Mesendoderm (in vitro differentiated cells): ENCODE data around the gene PLEKHM1.
A peak's percentile ranks its signal among the peaks of the same experiment; 100 is the strongest.

ENCODE experiments used
- DNase-seq: peaks from one replicate; pipeline ENCODE4 v3.0.0; 2013
- H2AK5ac ChIP-seq: 2 replicates; pipeline ENCODE4 v1.6.1; 2013; ENCODE audit warnings: low read length, inconsistent platforms
- H2BK120ac ChIP-seq: 2 replicates; pipeline ENCODE4 v1.6.1; 2013; ENCODE audit warnings: low read depth, mild to moderate bottlenecking, low read length, moderate library complexity, mixed read lengths
- H2BK15ac ChIP-seq: replicated peaks from 2 replicates; pipeline ENCODE4 v1.6.1; 2013; ENCODE audit warnings: low read depth, mild to moderate bottlenecking, moderate library complexity
- H2BK5ac ChIP-seq: 2 replicates; pipeline ENCODE4 v1.6.1; 2013; ENCODE audit warnings: low read length, inconsistent platforms
- H3K18ac ChIP-seq: 2 replicates; pipeline ENCODE4 v1.6.1; 2013; ENCODE audit warnings: mild to moderate bottlenecking, low read length, mixed read lengths
- H3K23ac ChIP-seq: one replicate; pipeline ENCODE4 v1.6.1; 2013; ENCODE audit warnings: low read length
- H3K27ac ChIP-seq: 2 replicates; pipeline ENCODE4 v1.5.1; 2013; ENCODE audit warnings: low read depth, mild to moderate bottlenecking, inconsistent platforms, low read length, moderate library complexity
- H3K27me3 ChIP-seq: 2 replicates; pipeline ENCODE4 v1.6.1; 2013; ENCODE audit warnings: low read length, control low read depth, mild to moderate bottlenecking, inconsistent platforms; ENCODE audit not compliant: insufficient read depth, poor library complexity
- H3K36me3 ChIP-seq: 2 replicates; pipeline ENCODE4 v1.6.1; 2013; ENCODE audit warnings: low read length, inconsistent platforms; ENCODE audit not compliant: control insufficient read depth, insufficient read depth
- H3K4ac ChIP-seq: one replicate; pipeline ENCODE4 v1.6.1; 2013; ENCODE audit warnings: low read depth, mild to moderate bottlenecking, low read length, moderate library complexity
- H3K4me1 ChIP-seq: 2 replicates; pipeline ENCODE4 v1.6.1; 2013; ENCODE audit warnings: low read depth, low read length, inconsistent platforms; ENCODE audit not compliant: control insufficient read depth
- H3K4me2 ChIP-seq: 2 replicates; pipeline ENCODE4 v1.6.1; 2013; ENCODE audit warnings: low read length
- H3K4me3 ChIP-seq: 2 replicates; pipeline ENCODE4 v1.5.1; 2013; ENCODE audit warnings: mild to moderate bottlenecking, low read length
- H3K56ac ChIP-seq: one replicate; pipeline ENCODE4 v1.6.1; 2013; ENCODE audit warnings: low read length
- H3K79me1 ChIP-seq: 2 replicates; pipeline ENCODE4 v1.6.1; 2013; ENCODE audit warnings: low read length, inconsistent platforms
- H3K79me2 ChIP-seq: 2 replicates; pipeline ENCODE4 v1.6.1; 2013; ENCODE audit warnings: mild to moderate bottlenecking, low read length; ENCODE audit not compliant: control insufficient read depth, insufficient read depth
- H3K9ac ChIP-seq: 2 replicates; pipeline ENCODE4 v1.6.1; 2013; ENCODE audit warnings: low read length, inconsistent platforms
- H4K5ac ChIP-seq: one replicate; pipeline ENCODE4 v1.6.1; 2013; ENCODE audit warnings: low read length
- H4K8ac ChIP-seq: one replicate; pipeline ENCODE4 v1.6.1; 2013; ENCODE audit warnings: low read depth, mild to moderate bottlenecking, control low read depth, low read length, moderate library complexity
- WGBS: extraction: QIAGEN DNeasy Blood & Tissue Kit; methylation state at CpG from one replicate; pipeline ENCODE4 v1.1.7; 2013; ENCODE audit warnings: low lambda C conversion rate, missing lambda C conversion rate; ENCODE audit not compliant: insufficient coverage; ENCODE audit errors: extremely low coverage; 5-methylcytosine and 5-hydroxymethylcytosine counted together

PLEKHM1 gene

GRCh38 chr17:45405250-45406086 is 85.1 kb downstream of the PLEKHM1 start:
- H4K8ac ChIP-seq: no peak overlapping the region
- H3K18ac ChIP-seq: no peak overlapping the region
- H3K56ac ChIP-seq: peak overlapping the region; percentile 94
- H3K4me1 ChIP-seq: peaks cover 2% of the 10 kb centered on the region
- no peak overlapping the region for H3K23ac ChIP-seq
- H3K4ac ChIP-seq: no peak overlapping the region
- H3K9ac ChIP-seq: peak overlapping the region; percentile 80
- WGBS: no CpG with 5 or more reads among the region's 48 CpGs
- peak; percentile 99 for DNase-seq
- no peak overlapping the region for H4K5ac ChIP-seq
- no peak overlapping the region for H2BK5ac ChIP-seq
- no peak overlapping the region for H2BK120ac ChIP-seq
- no peak overlapping the region for H2AK5ac ChIP-seq
- H3K79me1 ChIP-seq: no peaks in the 10 kb centered on the region
- H3K27me3 ChIP-seq: no peaks in the 10 kb centered on the region
- no peaks in the 10 kb centered on the region for H3K79me2 ChIP-seq
- H2BK15ac ChIP-seq: no peak overlapping the region
- H3K4me3 ChIP-seq: peak overlapping the region; percentile 40
- H3K4me2 ChIP-seq: peak overlapping the region; percentile 92
- no peaks in the 10 kb centered on the region for H3K36me3 ChIP-seq
- no peak overlapping the region for H3K27ac ChIP-seq

DNA sequence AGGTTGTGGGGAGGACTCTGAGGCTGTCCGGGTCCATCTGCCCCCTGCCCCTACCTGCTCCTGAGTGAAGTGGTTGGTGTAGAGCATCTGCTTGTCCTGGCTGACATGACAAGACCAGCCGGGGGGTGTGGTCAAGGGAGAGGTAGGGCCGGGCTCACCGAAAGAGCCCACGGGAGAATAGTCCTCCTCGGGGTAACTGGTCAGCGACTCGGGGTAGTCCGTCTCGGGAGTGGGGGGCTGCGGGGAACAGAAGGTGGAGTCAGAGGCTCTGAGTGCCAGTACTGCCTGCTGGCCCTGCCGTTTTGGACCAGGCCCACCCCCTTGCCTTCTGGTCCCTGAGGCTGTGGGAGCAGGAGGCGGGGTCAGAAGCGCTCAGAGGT is 85.7 kb downstream of the PLEKHM1 start:
- H2BK5ac ChIP-seq: no peak overlapping the region
- no peak overlapping the region for H2BK120ac ChIP-seq
- peaks cover 2% of the 10 kb centered on the region for H3K4me1 ChIP-seq
- peak overlapping the region; percentile 50 for H3K56ac ChIP-seq
- peak overlapping the region; percentile 11 for H3K4me2 ChIP-seq
- no peak overlapping the region for H3K4ac ChIP-seq
- H4K5ac ChIP-seq: no peak overlapping the region
- no CpG with 5 or more reads among the region's 14 CpGs for WGBS
- no peaks in the 10 kb centered on the region for H3K79me2 ChIP-seq
- DNase-seq: no peak
- no peak overlapping the region for H4K8ac ChIP-seq
- no peak overlapping the region for H3K23ac ChIP-seq
- no peak overlapping the region for H3K4me3 ChIP-seq
- no peak overlapping the region for H3K27ac ChIP-seq
- H3K18ac ChIP-seq: no peak overlapping the region
- no peak overlapping the region for H2AK5ac ChIP-seq
- H3K79me1 ChIP-seq: no peaks in the 10 kb centered on the region
- no peak overlapping the region for H2BK15ac ChIP-seq
- H3K27me3 ChIP-seq: no peaks in the 10 kb centered on the region
- H3K36me3 ChIP-seq: no peaks in the 10 kb centered on the region
- peak overlapping the region; percentile 17 for H3K9ac ChIP-seq

- no peak overlapping the region for H3K23ac ChIP-seq
- H3K27me3 ChIP-seq: no peaks in the 10 kb centered on the region
- no peak overlapping the region for H3K18ac ChIP-seq
- H3K56ac ChIP-seq: no peak overlapping the region
- no peak overlapping the region for H3K4ac ChIP-seq
- no peak for DNase-seq
- H4K5ac ChIP-seq: no peak overlapping the region
- no peaks in the 10 kb centered on the region for H3K79me2 ChIP-seq
- H3K4me2 ChIP-seq: no peak overlapping the region
- no peak overlapping the region for H3K27ac ChIP-seq
- no peaks in the 10 kb centered on the region for H3K4me1 ChIP-seq
- no peaks in the 10 kb centered on the region for H3K36me3 ChIP-seq
- no peak overlapping the region for H2BK15ac ChIP-seq
- no peak overlapping the region for H4K8ac ChIP-seq
- H3K79me1 ChIP-seq: no peaks in the 10 kb centered on the region
- no peak overlapping the region for H2BK120ac ChIP-seq
- no peak overlapping the region for H3K9ac ChIP-seq
- no CpG with 5 or more reads among the region's 10 CpGs for WGBS
- no peak overlapping the region for H2AK5ac ChIP-seq
- no peak overlapping the region for H2BK5ac ChIP-seq
- H3K4me3 ChIP-seq: no peak overlapping the region
Measured at GRCh38 chr17:45403906-45404490, 86.5 kb downstream of the PLEKHM1 start.

DNA sequence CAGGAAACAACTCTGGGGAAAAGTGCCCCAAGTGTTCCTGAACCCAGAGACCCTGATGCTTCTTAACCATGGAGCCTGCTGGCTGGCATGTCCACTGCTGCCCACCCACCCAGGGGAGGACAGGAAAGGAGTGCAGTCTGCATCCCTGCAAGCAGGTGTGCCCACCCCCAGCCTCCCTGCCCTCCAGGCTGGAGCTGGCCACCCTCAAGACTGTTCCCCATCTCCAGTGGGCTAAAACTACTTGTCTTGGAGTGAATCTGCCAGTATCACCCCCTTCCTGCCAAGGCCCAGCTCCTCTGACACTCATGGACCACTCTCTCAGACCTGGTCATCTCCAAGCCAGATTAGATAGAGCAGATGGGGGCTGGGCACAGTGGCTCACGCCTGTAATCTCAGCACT is 87.6 kb downstream of the PLEKHM1 start:
- Histone ChIP-seq H2BK120ac (no peak overlapping the region), H3K4me1 (no peaks in the 10 kb centered on the region), H3K18ac (no peak overlapping the region), H2AK5ac (no peak overlapping the region), H3K79me1 (no peaks in the 10 kb centered on the region), H3K4me3 (no peak overlapping the region), H3K27ac (no peak overlapping the region), H3K27me3 (no peaks in the 10 kb centered on the region), H3K4me2 (no peak overlapping the region), H2BK5ac (no peak overlapping the region), H3K23ac (no peak overlapping the region), H3K9ac (no peak overlapping the region), H3K56ac (no peak overlapping the region), H3K4ac (no peak overlapping the region), H2BK15ac (no peak overlapping the region), H3K36me3 (no peaks in the 10 kb centered on the region), H4K5ac (no peak overlapping the region), H4K8ac (no peak overlapping the region), H3K79me2 (no peaks in the 10 kb centered on the region)
- DNase-seq: no peak
- WGBS: no CpG with 5 or more reads among the region's 1 CpG

- Histone ChIP-seq H4K5ac (no peak overlapping the region), H2AK5ac (no peak overlapping the region), H3K4ac (no peak overlapping the region), H3K79me2 (no peaks in the 10 kb centered on the region), H3K9ac (no peak overlapping the region), H3K56ac (no peak overlapping the region), H3K4me1 (peaks cover 3% of the 10 kb centered on the region), H3K36me3 (peaks cover 1% of the 10 kb centered on the region), H3K79me1 (no peaks in the 10 kb centered on the region), H4K8ac (no peak overlapping the region), H2BK5ac (no peak overlapping the region), H2BK120ac (no peak overlapping the region), H3K27ac (no peak overlapping the region), H3K27me3 (no peaks in the 10 kb centered on the region), H3K23ac (no peak overlapping the region), H3K4me3 (no peak overlapping the region), H2BK15ac (no peak overlapping the region), H3K18ac (no peak overlapping the region), H3K4me2 (no peak overlapping the region)
- WGBS: no CpG with 5 or more reads among the region's 5 CpGs
- DNase-seq: peak; percentile 45
Measured at GRCh38 chr17:45398800-45399199, 91.7 kb downstream of the PLEKHM1 start.
